HG03060 (cell line): Measurements from ENCODE around the gene TMEM140.

Experiments
- ATAC-seq: cut with Tn5 transposase; IDR thresholded peaks from one replicate; pipeline ENCODE4 v1.9.1; 2021; ENCODE audit warnings: low read depth, moderate number of reproducible peaks; ENCODE audit not compliant: unreplicated experiment

TMEM140 gene

GRCh38 chr7:135158141-135158655 lies 10.3 kb downstream of the TMEM140 start:
- no peak for ATAC-seq

- no peak for ATAC-seq
Measured at GRCh38 chr7:135158874-135159273, 11.0 kb downstream of the TMEM140 start.

GRCh38 chr7:135159359-135160085 lies 11.7 kb downstream of the TMEM140 start:
- ATAC-seq = no peak

- no peak for ATAC-seq
Measured at GRCh38 chr7:135160098-135160857, 12.4 kb downstream of the TMEM140 start.

- no peak for ATAC-seq
Measured at GRCh38 chr7:135160858-135161653, 13.2 kb downstream of the TMEM140 start.

GRCh38 chr7:135161669-135162068 lies 13.8 kb downstream of the TMEM140 start:
- ATAC-seq = no peak

- no peak for ATAC-seq
Measured at GRCh38 chr7:135162382-135163001, 14.6 kb downstream of the TMEM140 start.

- no peak for ATAC-seq
Measured at GRCh38 chr7:135164357-135165061, 16.6 kb downstream of the TMEM140 start.

- ATAC-seq = no peak
Measured at GRCh38 chr7:135165862-135166261, 18.0 kb downstream of the TMEM140 start.

- no peak for ATAC-seq
Measured at GRCh38 chr7:135166338-135166990, 18.6 kb downstream of the TMEM140 start.

GRCh38 chr7:135167365-135167917 lies 19.6 kb downstream of the TMEM140 start:
- no peak for ATAC-seq

GRCh38 chr7:135168001-135168400 lies 20.1 kb downstream of the TMEM140 start:
- ATAC-seq = no peak

- no peak for ATAC-seq
Measured at GRCh38 chr7:135168489-135169140, 20.7 kb downstream of the TMEM140 start.

GRCh38 chr7:135169141-135169963 lies 21.5 kb downstream of the TMEM140 start:
- peak; percentile 37 for ATAC-seq

- peak; percentile 0 for ATAC-seq
Measured at GRCh38 chr7:135169964-135170273, 22.0 kb downstream of the TMEM140 start.

- peak; percentile 47 for ATAC-seq
Measured at GRCh38 chr7:135170274-135170997, 22.6 kb downstream of the TMEM140 start, which contains the start of gene CYREN. Gene CYREN (minus strand): TSS chr7:135170707. CDS start chr7:135168922, 1,785 bp downstream.

- ATAC-seq = peak; percentile 18
Measured at GRCh38 chr7:135170998-135171481, 23.2 kb downstream of the TMEM140 start.
